Uterus (tissue), 4 donors: ENCODE measurements around the gene ZDHHC14. TPM values are rescaled to one million over a fixed set of nuclear protein-coding genes. Genes with fewer than 3 reads are reported as not detected.
A peak's percentile ranks its signal among the peaks of the same experiment; 100 is the strongest.

Experiments
- DNase-seq, 2 donors: peaks; one replicate each; pipeline ENCODE4 v3.0.0-alpha.2; 2019 to 2020
- H3K27ac ChIP-seq, 2 donors: fragments of 200-600 bp; sonication (generic); 1 replicate in 1 of 2; 2 replicates in 1 of 2; pipeline ENCODE4 v1.5.1; 2016 to 2018
- H3K27me3 ChIP-seq, 2 donors: fragments of 200-600 bp; sonication (generic); one replicate each; pipeline ENCODE4 v1.5.1; 2018 to 2019; ENCODE audit warnings: control low read depth in 1 of 2
- H3K36me3 ChIP-seq, 2 donors: fragments of 200-600 bp; sonication (generic); one replicate each; pipeline ENCODE4 v1.5.1; 2019; ENCODE audit warnings: control low read depth in 1 of 2
- H3K4me1 ChIP-seq, 2 donors: fragments of 200-600 bp; sonication (generic); one replicate each; pipeline ENCODE4 v1.5.1; 2018 to 2019; ENCODE audit warnings: control low read depth in 1 of 2
- H3K4me3 ChIP-seq, 2 donors: fragments of 200-600 bp; sonication (generic); 1 replicate in 1 of 2; 2 replicates in 1 of 2; pipeline ENCODE4 v1.5.1; 2018 to 2019; ENCODE audit warnings: mild to moderate bottlenecking in 1 of 2
- H3K9me3 ChIP-seq, 2 donors: fragments of 200-600 bp; sonication (generic); one replicate each; pipeline ENCODE4 v1.5.1; 2019; ENCODE audit warnings: control low read depth in 1 of 2
- CTCF ChIP-seq, 4 experiments: fragments of 200-600 bp in 2 of 4; fragments of 450-650 bp in 2 of 4; sonication (generic) in 2 of 4; IDR thresholded peaks; one replicate each; pipeline ENCODE4 v1.5.1; 2016 to 2019; ENCODE audit warnings: antibody characterized with exemption in 4 of 4, mild to moderate bottlenecking in 2 of 4, moderate library complexity in 1 of 4
- POLR2A ChIP-seq, 2 donors: fragments of 450-650 bp; IDR thresholded peaks; one replicate each; pipeline ENCODE4 v1.6.1; 2016; ENCODE audit warnings: antibody characterized with exemption in 2 of 2, mild to moderate bottlenecking in 1 of 2, moderate library complexity in 1 of 2
- intact Hi-C: fragments of 100-400 bp; cut with DNase I; formaldehyde crosslinking; loops from one replicate; pipeline ENCODE4 v1.15.1; 2023; ENCODE audit warnings: low total_unique reads
- total RNA-seq, 4 donors: library from RNA; depleted of rRNA in 3 of 4; stranded (reverse); fragments of >200 nt in 3 of 4; gene quantifications; one replicate each; pipeline versions ENCODE4 v1.1.0 to v1.2.4, GENCODE V29; 2014 to 2023
- donor health status: DM: yes; HTN: yes; CAD: no.

Gene ZDHHC14
- total RNA-seq, 4 donors from 2014 or later = 5.6 to 28.3 (median 12.9) TPM

- Histone ChIP-seq H3K4me1 (no peaks in the 10 kb centered on the region), H3K9me3 (no peaks in the 10 kb centered on the region), H3K4me3 (no peak overlapping the region), H3K27ac (peak overlapping the region in 1 of 2 donors; percentile 10), H3K36me3 (no peaks in the 10 kb centered on the region), H3K27me3 (no peaks in the 10 kb centered on the region)
- intact Hi-C loops = no loop called here
- TF ChIP-seq POLR2A (IDR thresholded peaks at IDR 0.05) = no peak
- no peak for TF ChIP-seq CTCF (IDR thresholded peaks at IDR 0.05)
- DNase-seq = no peak
Observed at GRCh38 chr6:157469378-157469777, 88.4 kb downstream of the ZDHHC14 start.

GRCh38 chr6:157471077-157471686 lies 90.2 kb downstream of the ZDHHC14 start:
- TF ChIP-seq POLR2A (IDR thresholded peaks at IDR 0.05) (no peak), CTCF (IDR thresholded peaks at IDR 0.05) (no peak)
- Histone ChIP-seq H3K4me3 (no peak overlapping the region), H3K4me1 (no peaks in the 10 kb centered on the region), H3K9me3 (no peaks in the 10 kb centered on the region), H3K27me3 (no peaks in the 10 kb centered on the region), H3K36me3 (no peaks in the 10 kb centered on the region), H3K27ac (peak overlapping the region; percentile 40 to 41)
- DNase-seq = no peak
- intact Hi-C loops = no loop called here

GRCh38 chr6:157471895-157472686 lies 91.1 kb downstream of the ZDHHC14 start:
- Histone ChIP-seq H3K27me3 (no peaks in the 10 kb centered on the region), H3K27ac (peak overlapping the region; percentile 40 to 41), H3K36me3 (no peaks in the 10 kb centered on the region), H3K9me3 (no peaks in the 10 kb centered on the region), H3K4me3 (no peak overlapping the region), H3K4me1 (no peaks in the 10 kb centered on the region)
- intact Hi-C loops = no loop called here
- no peak for TF ChIP-seq POLR2A (IDR thresholded peaks at IDR 0.05)
- no peak for TF ChIP-seq CTCF (IDR thresholded peaks at IDR 0.05)
- no peak for DNase-seq

GRCh38 chr6:157476797-157477196 lies 95.8 kb downstream of the ZDHHC14 start:
- intact Hi-C loops = no loop called here
- Histone ChIP-seq H3K27me3 (no peaks in the 10 kb centered on the region), H3K36me3 (no peaks in the 10 kb centered on the region), H3K4me3 (no peak overlapping the region), H3K4me1 (no peaks in the 10 kb centered on the region), H3K27ac (no peak overlapping the region), H3K9me3 (no peaks in the 10 kb centered on the region)
- DNase-seq = no peak
- no peak for TF ChIP-seq POLR2A (IDR thresholded peaks at IDR 0.05)
- no peak for TF ChIP-seq CTCF (IDR thresholded peaks at IDR 0.05)

- Histone ChIP-seq H3K4me3 (no peak overlapping the region), H3K27me3 (no peaks in the 10 kb centered on the region), H3K36me3 (no peaks in the 10 kb centered on the region), H3K4me1 (no peaks in the 10 kb centered on the region), H3K27ac (no peak overlapping the region), H3K9me3 (no peaks in the 10 kb centered on the region)
- TF ChIP-seq POLR2A (IDR thresholded peaks at IDR 0.05) = no peak
- DNase-seq = no peak
- intact Hi-C loops = no loop called here
Observed at GRCh38 chr6:157478926-157479325, 97.9 kb downstream of the ZDHHC14 start.
